GM19395 (cell line): Measurements from ENCODE around the gene DDX46.
"Not testable (repeated sequence)": the region's sequence is repeated elsewhere in the genome, so short reads cannot be mapped to it uniquely, and the experiment has no call there.

Source experiments
- ATAC-seq: cut with Tn5 transposase; IDR thresholded peaks from one replicate; pipeline ENCODE4 v1.9.1; 2021; ENCODE audit warnings: mild to moderate bottlenecking, moderate library complexity; ENCODE audit not compliant: unreplicated experiment

The DDX46 gene, protein sequence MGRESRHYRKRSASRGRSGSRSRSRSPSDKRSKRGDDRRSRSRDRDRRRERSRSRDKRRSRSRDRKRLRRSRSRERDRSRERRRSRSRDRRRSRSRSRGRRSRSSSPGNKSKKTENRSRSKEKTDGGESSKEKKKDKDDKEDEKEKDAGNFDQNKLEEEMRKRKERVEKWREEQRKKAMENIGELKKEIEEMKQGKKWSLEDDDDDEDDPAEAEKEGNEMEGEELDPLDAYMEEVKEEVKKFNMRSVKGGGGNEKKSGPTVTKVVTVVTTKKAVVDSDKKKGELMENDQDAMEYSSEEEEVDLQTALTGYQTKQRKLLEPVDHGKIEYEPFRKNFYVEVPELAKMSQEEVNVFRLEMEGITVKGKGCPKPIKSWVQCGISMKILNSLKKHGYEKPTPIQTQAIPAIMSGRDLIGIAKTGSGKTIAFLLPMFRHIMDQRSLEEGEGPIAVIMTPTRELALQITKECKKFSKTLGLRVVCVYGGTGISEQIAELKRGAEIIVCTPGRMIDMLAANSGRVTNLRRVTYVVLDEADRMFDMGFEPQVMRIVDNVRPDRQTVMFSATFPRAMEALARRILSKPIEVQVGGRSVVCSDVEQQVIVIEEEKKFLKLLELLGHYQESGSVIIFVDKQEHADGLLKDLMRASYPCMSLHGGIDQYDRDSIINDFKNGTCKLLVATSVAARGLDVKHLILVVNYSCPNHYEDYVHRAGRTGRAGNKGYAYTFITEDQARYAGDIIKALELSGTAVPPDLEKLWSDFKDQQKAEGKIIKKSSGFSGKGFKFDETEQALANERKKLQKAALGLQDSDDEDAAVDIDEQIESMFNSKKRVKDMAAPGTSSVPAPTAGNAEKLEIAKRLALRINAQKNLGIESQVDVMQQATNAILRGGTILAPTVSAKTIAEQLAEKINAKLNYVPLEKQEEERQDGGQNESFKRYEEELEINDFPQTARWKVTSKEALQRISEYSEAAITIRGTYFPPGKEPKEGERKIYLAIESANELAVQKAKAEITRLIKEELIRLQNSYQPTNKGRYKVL

GRCh38 chr5:134758504-134759341, at the start of gene DDX46:
Gene DDX46 (plus strand): TSS chr5:134758779. CDS start chr5:134758939, 160 bp downstream.
- ATAC-seq = peak; percentile 96

DNA sequence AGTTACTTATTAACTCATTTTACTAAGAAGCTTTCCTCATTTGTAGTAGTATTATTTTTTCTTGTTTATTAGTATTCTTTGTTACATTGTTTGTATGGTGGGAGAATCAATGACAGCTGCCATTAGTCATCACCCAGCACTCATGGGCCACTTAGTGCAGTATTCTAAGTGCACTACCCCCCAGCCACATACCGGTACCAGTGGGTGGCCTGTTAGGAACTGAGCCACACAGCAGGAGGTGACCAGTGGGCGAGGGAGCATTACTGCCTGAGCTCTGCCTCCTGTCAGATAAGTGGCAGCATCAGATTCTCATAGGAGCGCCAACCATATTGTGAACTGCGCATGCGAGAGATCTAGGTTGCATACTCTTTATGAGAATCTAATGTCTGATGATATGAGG, 44.5 kb upstream of the DDX46 start:
- ATAC-seq = no peak

GRCh38 chr5:134714541-134714940, 44.0 kb upstream of the DDX46 start:
- no peak for ATAC-seq

- ATAC-seq = not testable (repeated sequence)
Measured at GRCh38 chr5:134715466-134715865, 43.1 kb upstream of the DDX46 start.

DNA sequence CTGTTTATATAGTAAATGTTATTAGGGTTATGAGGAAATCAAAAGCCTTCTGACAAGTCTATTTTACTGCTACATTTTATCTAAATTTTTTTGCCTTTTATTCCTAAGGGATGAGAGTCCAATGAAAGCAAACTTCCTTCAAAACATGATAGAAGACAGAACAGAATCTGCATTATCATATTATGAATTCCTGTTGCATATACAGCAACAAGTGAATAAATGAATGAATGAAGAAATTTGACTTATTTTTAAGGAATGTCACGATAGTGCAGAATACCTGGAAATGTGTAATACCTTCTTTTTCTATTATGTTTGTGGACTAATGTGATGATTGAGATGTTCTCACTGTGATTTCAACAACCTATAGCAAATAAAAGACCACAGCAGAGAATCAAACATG, 33.7 kb upstream of the DDX46 start:
- ATAC-seq = no peak

DNA sequence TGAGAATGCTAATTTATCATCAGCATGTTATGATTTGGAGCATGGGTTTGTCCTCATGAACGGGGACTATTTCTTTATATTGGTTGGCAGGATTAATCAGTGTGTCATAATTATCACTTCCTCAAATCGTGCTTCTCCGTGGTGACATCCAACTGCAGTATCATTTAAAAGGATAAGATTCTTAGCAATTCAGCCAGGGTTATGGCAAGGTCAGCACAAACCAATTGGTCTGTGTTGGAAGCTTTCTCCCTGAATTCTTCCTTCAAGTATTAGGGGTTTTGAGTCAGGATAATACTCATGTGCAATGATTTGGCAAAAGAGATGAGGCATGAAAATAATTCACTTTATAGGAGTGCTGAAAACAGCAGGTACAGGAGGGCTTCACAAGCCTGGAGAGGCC, 25.8 kb upstream of the DDX46 start:
- ATAC-seq = no peak

GRCh38 chr5:134735243-134735642, 23.3 kb upstream of the DDX46 start:
- no peak for ATAC-seq

DNA sequence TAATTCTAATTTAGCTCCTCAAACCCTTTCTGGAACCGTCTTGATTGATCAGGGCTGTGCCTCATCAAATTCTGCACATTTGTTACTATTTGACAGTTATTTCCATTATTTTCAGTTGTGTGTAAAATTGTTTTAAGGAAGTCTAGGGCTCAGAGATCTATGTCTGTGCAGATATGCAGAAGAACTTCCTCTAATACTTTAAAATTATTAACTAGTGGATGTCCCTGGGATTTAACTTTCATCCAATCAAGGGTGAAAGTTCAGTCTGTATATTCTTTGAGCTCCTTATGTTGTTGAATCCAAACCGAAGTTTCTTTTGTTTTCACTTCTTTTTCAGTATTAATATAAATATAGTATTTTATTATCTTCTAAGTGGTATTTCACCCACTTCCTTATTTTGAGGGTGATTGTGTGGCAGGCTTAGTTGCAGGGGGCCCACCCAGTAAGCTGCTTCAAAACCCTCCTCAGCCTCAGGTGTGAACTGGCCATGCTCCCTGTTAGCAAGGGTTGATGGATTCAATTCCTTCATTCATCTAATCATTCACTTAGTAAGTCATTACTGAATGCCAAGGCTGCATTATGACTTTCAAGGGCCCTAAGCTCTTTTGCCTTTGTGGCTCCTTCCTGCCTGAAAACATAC, 22.3 kb upstream of the DDX46 start:
- ATAC-seq = no peak

DNA sequence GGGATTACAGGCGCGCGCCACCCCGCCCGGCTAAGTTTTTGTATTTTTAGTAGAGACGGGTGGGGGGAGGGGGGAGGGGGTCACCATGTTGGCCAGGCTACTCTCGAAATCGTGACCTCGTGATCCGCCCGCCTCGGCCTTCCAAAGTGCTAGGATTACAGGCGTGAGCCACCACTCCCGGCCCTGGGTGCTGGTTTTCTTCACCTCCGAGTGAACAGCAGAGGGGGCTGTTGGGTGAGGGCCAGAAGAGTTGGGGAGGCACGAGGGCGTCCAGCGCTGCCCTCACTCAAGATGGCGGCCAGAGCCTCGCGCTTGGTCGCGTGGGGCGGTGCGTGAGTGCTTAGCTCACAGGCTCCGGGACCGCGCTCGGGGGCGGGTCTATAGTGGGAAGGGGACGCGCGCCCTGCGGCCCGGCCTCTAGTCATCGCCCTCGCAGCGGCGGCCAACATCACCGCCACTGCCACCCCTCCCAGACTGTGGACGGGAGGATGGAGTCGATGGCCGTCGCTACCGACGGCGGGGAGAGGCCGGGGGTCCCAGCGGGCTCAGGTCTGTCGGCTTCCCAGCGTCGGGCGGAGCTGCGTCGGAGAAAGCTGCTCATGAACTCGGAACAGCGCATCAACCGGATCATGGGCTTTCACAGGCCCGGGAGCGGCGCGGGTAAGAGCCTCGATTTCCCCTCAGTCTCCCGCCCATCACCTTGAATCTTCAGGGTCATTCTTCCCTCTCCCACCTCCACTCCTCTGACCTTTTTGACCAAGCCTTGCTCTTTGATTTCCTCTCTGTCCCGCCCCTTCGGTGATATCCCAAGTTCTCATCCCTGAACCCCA, 20.2 kb upstream of the DDX46 start, which contains the start of gene CAMLG:
Gene CAMLG (plus strand): TSS at position 416 of the 830 bp plus-strand sequence. CDS start 73 bp downstream, at position 489.
- ATAC-seq = peak; percentile 95

DNA sequence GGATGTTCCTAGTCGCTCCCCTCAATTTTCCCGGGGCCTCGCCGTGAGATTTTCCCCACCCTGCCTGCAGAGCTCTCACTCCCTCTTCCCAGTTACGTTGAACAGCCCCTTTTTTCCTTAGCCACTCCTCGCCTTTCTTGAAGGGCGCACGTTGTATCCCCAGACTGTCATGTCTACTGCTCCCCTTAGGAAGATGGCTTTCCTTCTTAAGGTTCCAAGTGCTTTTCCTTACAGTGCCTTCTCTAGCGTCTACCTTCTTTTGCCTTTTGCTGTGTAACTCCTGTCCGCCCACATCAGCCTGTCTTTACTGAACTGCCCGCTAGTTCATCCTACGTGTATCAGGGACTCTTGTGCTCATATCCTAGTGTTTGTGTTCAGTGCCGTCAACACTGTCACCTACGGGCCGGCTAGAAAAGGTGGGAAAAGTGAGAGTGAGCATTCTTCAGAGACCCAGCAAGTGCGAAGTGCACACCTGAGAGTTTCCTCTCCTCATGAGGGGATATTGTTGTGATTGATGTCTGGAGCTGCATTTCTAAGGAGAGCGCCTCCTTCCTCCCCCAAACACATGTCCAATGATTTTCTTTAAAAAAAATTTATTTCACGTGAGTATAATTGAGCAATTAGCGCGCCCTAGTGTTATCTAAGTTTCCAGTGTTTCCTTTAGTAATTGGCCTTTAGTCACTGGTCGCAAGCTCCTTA, 19.5 kb upstream of the DDX46 start:
- ATAC-seq = no peak

DNA sequence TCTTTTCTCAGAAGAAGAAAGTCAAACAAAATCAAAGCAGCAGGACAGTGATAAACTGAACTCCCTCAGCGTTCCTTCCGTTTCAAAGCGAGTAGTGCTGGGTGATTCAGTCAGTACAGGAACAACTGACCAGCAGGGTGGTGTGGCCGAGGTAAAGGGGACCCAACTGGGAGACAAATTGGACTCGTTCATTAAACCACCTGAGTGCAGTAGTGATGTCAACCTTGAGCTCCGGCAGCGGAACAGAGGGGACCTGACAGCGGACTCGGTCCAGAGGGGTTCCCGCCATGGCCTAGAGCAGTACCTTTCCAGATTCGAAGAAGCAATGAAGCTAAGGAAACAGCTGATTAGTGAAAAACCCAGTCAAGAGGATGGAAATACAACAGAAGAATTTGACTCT, 17.5 kb upstream of the DDX46 start:
- no peak for ATAC-seq

GRCh38 chr5:134742134-134742533, 16.4 kb upstream of the DDX46 start:
- no peak for ATAC-seq

- ATAC-seq = no peak
Measured at GRCh38 chr5:134749415-134749814, 9.2 kb upstream of the DDX46 start.

DNA sequence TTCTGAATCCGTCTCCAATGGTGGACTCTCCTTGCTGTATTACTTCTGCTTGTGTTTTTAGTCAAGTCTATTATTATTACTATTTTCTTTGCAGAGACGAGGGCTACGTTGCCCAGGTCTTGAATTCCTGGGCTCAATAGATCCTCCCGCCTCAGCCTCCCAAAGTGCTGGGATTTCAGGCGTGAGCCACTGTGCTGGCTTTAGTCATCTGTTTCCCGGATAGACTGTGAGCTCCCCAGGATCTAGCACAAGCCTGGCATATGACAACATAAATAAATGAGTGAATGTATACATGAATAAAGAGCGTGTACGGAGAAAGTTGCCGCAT, 439 bp upstream of the DDX46 start:
- ATAC-seq = no peak

DNA sequence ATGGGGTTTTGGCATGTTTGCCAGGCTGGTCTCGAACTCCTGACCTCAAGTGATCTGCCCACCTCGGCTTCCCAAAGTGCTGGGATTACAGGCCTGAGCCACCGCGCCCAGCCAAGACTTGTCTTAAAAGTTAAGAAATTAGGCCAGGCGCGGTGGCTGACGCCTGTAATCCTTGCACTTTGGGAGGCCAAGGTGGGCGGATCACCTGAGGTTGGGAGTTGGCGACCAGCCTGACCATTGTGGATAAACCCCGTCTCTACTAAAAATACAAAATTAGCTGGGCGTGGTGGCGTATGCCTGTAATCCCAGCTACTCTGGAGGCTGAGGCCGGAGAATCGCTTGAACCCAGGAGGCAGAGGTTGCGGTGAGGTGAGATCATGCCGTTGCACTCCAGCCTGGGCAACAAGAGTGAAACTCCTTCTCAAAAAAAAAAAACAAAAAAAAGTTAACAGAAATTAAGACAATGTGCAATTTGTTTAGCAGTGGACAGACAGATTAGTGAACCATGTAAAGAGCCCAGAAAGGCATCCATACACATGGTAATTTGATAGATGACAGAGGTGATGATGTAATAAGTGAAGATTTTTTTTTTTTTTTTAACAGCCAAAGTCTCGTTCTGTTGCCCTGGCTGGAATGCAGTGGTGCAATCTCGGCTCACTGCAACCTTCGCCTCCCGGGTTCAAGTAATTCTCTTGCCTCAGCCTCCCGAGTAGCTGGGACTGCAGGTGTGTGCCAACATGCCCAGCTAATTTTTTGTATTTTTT, 9.1 kb downstream of the DDX46 start:
- ATAC-seq = not testable (repeated sequence)

GRCh38 chr5:134769206-134769605, 10.6 kb downstream of the DDX46 start:
- ATAC-seq = no peak

DNA sequence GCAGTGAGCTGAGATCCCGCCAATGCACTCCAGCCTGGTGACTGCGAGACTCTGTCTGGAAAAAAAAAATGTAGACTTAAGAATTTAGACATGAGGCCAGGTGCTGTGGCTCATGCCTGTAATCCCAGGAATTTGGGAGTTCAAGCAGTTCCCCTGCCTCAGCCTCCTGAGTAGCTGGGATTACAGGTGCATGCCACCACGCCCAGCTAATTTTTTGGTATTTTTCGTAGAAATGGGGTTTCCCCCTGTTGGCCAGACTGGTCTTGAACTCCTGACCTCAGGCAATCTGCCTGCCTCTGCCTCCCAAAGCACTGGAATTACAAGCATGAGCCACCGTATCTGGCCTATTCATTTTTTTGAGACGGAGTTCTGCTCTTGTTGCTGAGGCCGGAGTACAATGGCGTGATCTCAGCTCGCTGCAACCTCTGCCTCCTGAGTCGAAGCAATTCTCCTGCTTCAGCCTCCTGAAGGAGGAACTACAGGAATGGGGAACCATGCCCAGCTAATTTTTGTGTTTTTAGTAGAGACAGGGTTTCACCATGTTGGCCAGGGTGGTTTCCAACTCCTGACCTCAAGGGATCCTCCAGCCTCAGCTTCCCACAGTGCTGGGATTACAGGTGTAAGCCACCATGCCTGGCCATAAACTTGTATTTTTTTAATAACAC, 14.0 kb downstream of the DDX46 start:
- no peak for ATAC-seq

DNA sequence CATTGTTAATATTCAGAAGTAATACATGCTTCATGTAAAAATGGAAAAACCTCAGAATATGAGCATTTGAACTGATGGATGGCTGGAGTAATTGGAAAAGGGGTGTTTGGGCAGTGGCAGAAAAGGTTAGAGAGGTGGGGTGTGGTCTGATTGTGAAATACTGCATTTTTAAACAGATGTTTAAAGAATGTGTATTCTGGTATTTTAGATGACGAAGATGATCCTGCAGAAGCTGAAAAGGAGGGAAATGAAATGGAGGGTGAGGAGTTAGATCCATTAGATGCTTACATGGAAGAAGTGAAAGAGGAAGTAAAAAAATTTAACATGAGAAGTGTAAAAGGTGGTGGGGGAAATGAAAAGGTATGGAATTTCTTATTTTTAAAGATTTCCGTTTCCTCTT, 18.8 kb downstream of the DDX46 start:
- ATAC-seq = no peak
